Liver (tissue), 9 donors: Measurements from ENCODE around the gene CAVIN2. TPM values are rescaled to one million over a fixed set of nuclear protein-coding genes. Genes with fewer than 3 reads are reported as not detected.
A peak's percentile ranks its signal among the peaks of the same experiment; 100 is the strongest.

Experiments
- DNase-seq: peaks from one replicate; pipeline ENCODE4 v3.0.0-alpha.2; 2017; ENCODE audit warnings: low spot score
- H3K27ac ChIP-seq, 2 donors: one replicate each; pipeline ENCODE4 v1.7.0; 2013; ENCODE audit warnings: inconsistent platforms in 2 of 2, low read length in 2 of 2, control low read depth in 1 of 2, low read depth in 1 of 2, mild to moderate bottlenecking in 1 of 2
- H3K27me3 ChIP-seq, 4 donors: one replicate each; pipeline versions ENCODE4 v1.6.1 to v1.7.0; 2013; ENCODE audit warnings: low read length in 3 of 4, inconsistent platforms in 1 of 4, mild to moderate bottlenecking in 1 of 4, moderate library complexity in 1 of 4; ENCODE audit not compliant: control insufficient read depth in 4 of 4, insufficient read depth in 4 of 4
- H3K36me3 ChIP-seq, 4 donors: one replicate each; pipeline versions ENCODE4 v1.6.1 to v1.7.0; 2013; ENCODE audit warnings: low read length in 3 of 4, mild to moderate bottlenecking in 3 of 4, low read depth in 1 of 4, moderate library complexity in 1 of 4; ENCODE audit not compliant: control insufficient read depth in 4 of 4, insufficient read depth in 3 of 4
- H3K4me1 ChIP-seq, 4 donors: one replicate each; pipeline versions ENCODE4 v1.6.1 to v1.7.0; 2013; ENCODE audit warnings: low read length in 3 of 4, mild to moderate bottlenecking in 3 of 4, moderate library complexity in 1 of 4; ENCODE audit not compliant: control insufficient read depth in 4 of 4, insufficient read depth in 4 of 4
- H3K4me3 ChIP-seq, 3 donors: one replicate each; pipeline versions ENCODE4 v1.6.1 to v1.7.0; 2013; ENCODE audit warnings: low read length in 3 of 3, control low read depth in 1 of 3, low read depth in 1 of 3, mild to moderate bottlenecking in 1 of 3
- H3K9ac ChIP-seq, 2 donors: one replicate each; pipeline ENCODE4 v1.7.0; 2013; ENCODE audit warnings: low read length in 2 of 2, mild to moderate bottlenecking in 2 of 2, moderate library complexity in 2 of 2, control low read depth in 1 of 2, low read depth in 1 of 2
- H3K9me3 ChIP-seq, 4 donors: one replicate each; pipeline versions ENCODE4 v1.6.1 to v1.7.0; 2013; ENCODE audit warnings: low read length in 3 of 4; ENCODE audit not compliant: control insufficient read depth in 4 of 4
- EGR1 ChIP-seq, 2 donors: IDR thresholded peaks; 2 replicates each; pipeline ENCODE4 v1.6.1; 2016 to 2018; ENCODE audit warnings: antibody characterized with exemption in 2 of 2, low read depth in 2 of 2
- FOXA1 ChIP-seq: IDR thresholded peaks from 2 replicates; pipeline ENCODE4 v1.6.1; 2016; ENCODE audit warnings: antibody characterized with exemption
- GABPA ChIP-seq, 2 donors: IDR thresholded peaks in 1 of 2; conservative IDR thresholded peaks in 1 of 2; 2 replicates each; pipeline ENCODE4 v1.6.1; 2016; ENCODE audit warnings: antibody characterized with exemption in 2 of 2, mild to moderate bottlenecking in 1 of 2, moderate library complexity in 1 of 2
- HNF4A ChIP-seq, 2 donors: conservative IDR thresholded peaks; 2 replicates each; pipeline ENCODE4 v1.6.1; 2016; ENCODE audit warnings: antibody characterized with exemption in 2 of 2, mild to moderate bottlenecking in 2 of 2
- HNF4G ChIP-seq: IDR thresholded peaks from 2 replicates; pipeline ENCODE4 v1.6.1; 2016; ENCODE audit warnings: antibody characterized with exemption
- NR2F2 ChIP-seq: IDR thresholded peaks from 2 replicates; pipeline ENCODE4 v1.6.1; 2016; ENCODE audit warnings: antibody characterized with exemption
- RAD21 ChIP-seq, 2 donors: IDR thresholded peaks; 2 replicates each; pipeline ENCODE4 v1.6.1; 2016; ENCODE audit warnings: antibody characterized with exemption in 2 of 2, mild to moderate bottlenecking in 2 of 2
- RXRA ChIP-seq, 2 donors: IDR thresholded peaks; 2 replicates each; pipeline ENCODE4 v1.6.1; 2017 to 2018; ENCODE audit warnings: antibody characterized with exemption in 2 of 2, mild to moderate bottlenecking in 1 of 2
- SP1 ChIP-seq: IDR thresholded peaks from 2 replicates; pipeline ENCODE4 v1.6.1; 2018; ENCODE audit warnings: antibody characterized with exemption, mild to moderate bottlenecking
- TAF1 ChIP-seq: conservative IDR thresholded peaks from 2 replicates; pipeline ENCODE4 v1.6.1; 2016; ENCODE audit warnings: antibody characterized with exemption, mild to moderate bottlenecking
- YY1 ChIP-seq: IDR thresholded peaks from 2 replicates; pipeline ENCODE4 v1.6.1; 2016; ENCODE audit warnings: antibody characterized with exemption, mild to moderate bottlenecking
- WGBS: extraction: QIAGEN DNeasy Blood & Tissue Kit; methylation state at CpG from one replicate; pipeline ENCODE4 v1.1.7; 2013; 5-methylcytosine and 5-hydroxymethylcytosine counted together
- polyA plus RNA-seq, 2 donors: library from polyadenylated mRNA; stranded (reverse) in 1 of 2; unstranded in 1 of 2; fragments of 200-250 nt in 1 of 2; fragments of >200 nt in 1 of 2; fragmentation: Nextera tagmentation in 1 of 2; extraction: Ambion mirVana in 1 of 2; gene quantifications; one replicate each; pipeline versions ENCODE4 v1.2.1 to v1.2.3, GENCODE V29; 2013 to 2015
- total RNA-seq, 2 donors: library from RNA; depleted of rRNA; stranded (reverse); fragments of >200 nt; gene quantifications; one replicate each; pipeline ENCODE4 v1.2.3, GENCODE V29; 2014
- TF ChIP-seq, protein P1 (sequence below): IDR thresholded peaks from 2 replicates; pipeline ENCODE4 v1.6.1; 2016; ENCODE audit warnings: antibody characterized with exemption
- TF ChIP-seq, protein P2 (sequence below): IDR thresholded peaks from 2 replicates; pipeline ENCODE4 v1.6.1; 2016; ENCODE audit warnings: antibody characterized with exemption
- TF ChIP-seq, protein P3 (sequence below): IDR thresholded peaks from 2 replicates; pipeline ENCODE4 v1.6.1; 2016; ENCODE audit warnings: antibody characterized with exemption, mild to moderate bottlenecking
- donor health status: healthy.
- donor health status: healthy.
- donor health status: healthy.
- donor health status: healthy.
- donor health status: healthy.

Gene CAVIN2
- total and polyA plus RNA-seq, 4 donors: 13.3 to 20.7 (median 14.0) TPM

- H3K36me3 ChIP-seq: no peaks in the 10 kb centered on the region
- H3K27ac ChIP-seq: no peak overlapping the region
- H3K27me3 ChIP-seq: no peaks in the 10 kb centered on the region
- TF ChIP-seq FOXA1 (no peak), YY1 (no peak), TAF1 (no peak), GABPA (IDR thresholded peaks at IDR 0.05 in 1 of 2, conservative IDR thresholded peaks at IDR 0.05 in 1 of 2) (no peak), NR2F2 (no peak)
- TF ChIP-seq, protein P1, sequence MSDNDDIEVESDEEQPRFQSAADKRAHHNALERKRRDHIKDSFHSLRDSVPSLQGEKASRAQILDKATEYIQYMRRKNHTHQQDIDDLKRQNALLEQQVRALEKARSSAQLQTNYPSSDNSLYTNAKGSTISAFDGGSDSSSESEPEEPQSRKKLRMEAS: no peak
- TF ChIP-seq, protein P2, sequence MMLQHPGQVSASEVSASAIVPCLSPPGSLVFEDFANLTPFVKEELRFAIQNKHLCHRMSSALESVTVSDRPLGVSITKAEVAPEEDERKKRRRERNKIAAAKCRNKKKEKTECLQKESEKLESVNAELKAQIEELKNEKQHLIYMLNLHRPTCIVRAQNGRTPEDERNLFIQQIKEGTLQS: no peak
- DNase-seq: no peak
- H3K4me3 ChIP-seq: no peak overlapping the region
- H3K4me1 ChIP-seq: peaks cover 0 to 5% (median 1%) of the 10 kb centered on the region in 4 donors
- H3K9me3 ChIP-seq: no peaks in the 10 kb centered on the region
- H3K9ac ChIP-seq: no peak overlapping the region
Observed at GRCh38 chr2:191870744-191871143, 23.9 kb upstream of the CAVIN2 start.

DNA sequence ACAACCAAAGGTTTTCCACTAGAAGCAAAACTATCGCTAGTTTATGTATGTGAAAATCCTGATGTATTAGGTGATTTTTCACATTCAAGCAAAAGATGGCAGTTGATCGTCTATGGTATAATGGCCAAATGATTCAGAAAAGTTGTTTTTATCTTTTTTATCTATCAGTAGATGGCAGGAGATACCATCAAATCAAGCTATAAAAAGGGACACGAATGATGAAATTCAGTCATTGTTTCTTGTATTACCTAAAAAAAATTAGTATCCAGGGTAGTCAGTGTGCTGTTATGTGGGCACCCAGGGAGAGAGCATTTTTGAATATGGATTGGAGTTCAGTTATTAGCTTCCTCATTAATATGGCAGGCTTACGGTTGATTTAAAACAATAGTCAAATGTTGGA is 22.9 kb upstream of the CAVIN2 start:
- H3K9me3 ChIP-seq: no peaks in the 10 kb centered on the region
- WGBS: 88% methylated on average over 4 of the region's 4 CpGs
- DNase-seq: no peak
- H3K36me3 ChIP-seq: no peaks in the 10 kb centered on the region
- H3K27ac ChIP-seq: no peak overlapping the region
- peaks cover 0 to 5% (median 1%) of the 10 kb centered on the region in 4 donors for H3K4me1 ChIP-seq
- no peak overlapping the region for H3K9ac ChIP-seq
- TF ChIP-seq, protein P3, sequence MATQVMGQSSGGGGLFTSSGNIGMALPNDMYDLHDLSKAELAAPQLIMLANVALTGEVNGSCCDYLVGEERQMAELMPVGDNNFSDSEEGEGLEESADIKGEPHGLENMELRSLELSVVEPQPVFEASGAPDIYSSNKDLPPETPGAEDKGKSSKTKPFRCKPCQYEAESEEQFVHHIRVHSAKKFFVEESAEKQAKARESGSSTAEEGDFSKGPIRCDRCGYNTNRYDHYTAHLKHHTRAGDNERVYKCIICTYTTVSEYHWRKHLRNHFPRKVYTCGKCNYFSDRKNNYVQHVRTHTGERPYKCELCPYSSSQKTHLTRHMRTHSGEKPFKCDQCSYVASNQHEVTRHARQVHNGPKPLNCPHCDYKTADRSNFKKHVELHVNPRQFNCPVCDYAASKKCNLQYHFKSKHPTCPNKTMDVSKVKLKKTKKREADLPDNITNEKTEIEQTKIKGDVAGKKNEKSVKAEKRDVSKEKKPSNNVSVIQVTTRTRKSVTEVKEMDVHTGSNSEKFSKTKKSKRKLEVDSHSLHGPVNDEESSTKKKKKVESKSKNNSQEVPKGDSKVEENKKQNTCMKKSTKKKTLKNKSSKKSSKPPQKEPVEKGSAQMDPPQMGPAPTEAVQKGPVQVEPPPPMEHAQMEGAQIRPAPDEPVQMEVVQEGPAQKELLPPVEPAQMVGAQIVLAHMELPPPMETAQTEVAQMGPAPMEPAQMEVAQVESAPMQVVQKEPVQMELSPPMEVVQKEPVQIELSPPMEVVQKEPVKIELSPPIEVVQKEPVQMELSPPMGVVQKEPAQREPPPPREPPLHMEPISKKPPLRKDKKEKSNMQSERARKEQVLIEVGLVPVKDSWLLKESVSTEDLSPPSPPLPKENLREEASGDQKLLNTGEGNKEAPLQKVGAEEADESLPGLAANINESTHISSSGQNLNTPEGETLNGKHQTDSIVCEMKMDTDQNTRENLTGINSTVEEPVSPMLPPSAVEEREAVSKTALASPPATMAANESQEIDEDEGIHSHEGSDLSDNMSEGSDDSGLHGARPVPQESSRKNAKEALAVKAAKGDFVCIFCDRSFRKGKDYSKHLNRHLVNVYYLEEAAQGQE: no peak
- no peak for TF ChIP-seq YY1
- TF ChIP-seq, protein P1: no peak
- no peak for TF ChIP-seq RXRA (IDR thresholded peaks at IDR 0.05)
- no peak for TF ChIP-seq EGR1 (IDR thresholded peaks at IDR 0.05; ENCODE audit: low read depth in 2 of 2)
- no peak for TF ChIP-seq NR2F2
- no peak for TF ChIP-seq FOXA1
- TF ChIP-seq HNF4A (conservative IDR thresholded peaks at IDR 0.05): no peak
- no peak for TF ChIP-seq SP1
- no peak overlapping the region for H3K4me3 ChIP-seq
- H3K27me3 ChIP-seq: no peaks in the 10 kb centered on the region

DNA sequence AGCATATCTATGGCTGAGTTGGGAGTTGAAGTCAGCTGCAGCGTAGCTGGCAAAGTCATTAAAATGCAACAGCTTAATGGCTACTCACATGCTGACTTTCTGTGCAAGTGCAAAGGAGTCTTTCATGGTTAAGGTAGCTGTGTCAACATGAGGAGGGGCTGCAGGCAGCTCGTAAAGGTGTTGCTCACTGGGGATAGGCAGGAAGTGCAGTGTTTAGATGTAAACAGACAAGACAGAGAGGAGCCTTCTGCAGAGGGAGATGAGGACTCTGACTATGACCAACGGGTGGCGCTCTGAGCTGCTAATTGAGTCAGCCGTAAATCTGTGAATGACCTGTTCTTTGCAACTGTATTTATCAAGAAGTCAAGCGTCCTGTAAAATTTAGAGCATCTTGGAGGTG is 22.3 kb upstream of the CAVIN2 start:
- Histone ChIP-seq H3K9ac (no peak overlapping the region), H3K9me3 (no peaks in the 10 kb centered on the region), H3K27ac (no peak overlapping the region), H3K4me3 (no peak overlapping the region), H3K36me3 (no peaks in the 10 kb centered on the region), H3K27me3 (no peaks in the 10 kb centered on the region), H3K4me1 (peaks cover 0 to 5% (median 1%) of the 10 kb centered on the region in 4 donors)
- DNase-seq: no peak
- TF ChIP-seq RAD21 (IDR thresholded peaks at IDR 0.05) (peak; percentile 4 to 51), HNF4G (no peak), NR2F2 (no peak)
- WGBS: 57% methylated on average over 6 of the region's 6 CpGs
